Gastroesophageal sphincter (tissue), 4 donors: ENCODE measurements around the gene KAZN. TPM values are rescaled to one million over a fixed set of nuclear protein-coding genes. Genes with fewer than 3 reads are reported as not detected.

ENCODE experiments used
- ATAC-seq: fragments of 150-250 bp; one replicate; pipeline ENCODE4 v1.9.1; 2016; ENCODE audit warnings: mild to moderate bottlenecking, moderate library complexity
- H3K27ac ChIP-seq, 4 donors: fragments of 200-600 bp; sonication (generic) in 3 of 4; 1 replicate in 3 of 4; 2 replicates in 1 of 4; pipeline ENCODE4 v1.5.1; 2016 to 2019
- H3K27me3 ChIP-seq: fragments of 200-600 bp; sonication (generic); one replicate; pipeline ENCODE4 v1.5.1; 2019
- H3K36me3 ChIP-seq, 2 donors: fragments of 200-600 bp; sonication (generic); one replicate each; pipeline ENCODE4 v1.5.1; 2019; ENCODE audit warnings: control low read depth in 1 of 2
- H3K4me1 ChIP-seq, 3 donors: fragments of 200-600 bp; sonication (generic); 1 replicate in 2 of 3; 2 replicates in 1 of 3; pipeline ENCODE4 v1.5.1; 2016 to 2019; ENCODE audit warnings: control low read depth in 2 of 3
- H3K4me3 ChIP-seq, 2 donors: fragments of 200-600 bp; sonication (generic); one replicate each; pipeline ENCODE4 v1.5.1; 2019; ENCODE audit warnings: mild to moderate bottlenecking in 1 of 2, moderate library complexity in 1 of 2
- H3K9me3 ChIP-seq, 3 donors: fragments of 200-600 bp; sonication (generic); one replicate each; pipeline ENCODE4 v1.5.1; 2017 to 2019; ENCODE audit warnings: control low read depth in 2 of 3
- EP300 ChIP-seq: sonication (generic); formaldehyde crosslinking; IDR thresholded peaks from one replicate; pipeline ENCODE4 v1.6.1; 2017; ENCODE audit warnings: antibody characterized with exemption, mild to moderate bottlenecking
- POLR2A ChIP-seq, 2 donors: fragments of 450-650 bp; IDR thresholded peaks; one replicate each; pipeline ENCODE4 v1.6.1; 2017; ENCODE audit warnings: antibody characterized with exemption in 2 of 2, mild to moderate bottlenecking in 2 of 2, moderate library complexity in 1 of 2
- POLR2AphosphoS5 ChIP-seq: sonication (generic); formaldehyde crosslinking; IDR thresholded peaks from one replicate; pipeline ENCODE4 v1.6.1; 2017; ENCODE audit warnings: antibody characterized with exemption
- WGBS, 2 donors: methylation state at CpG; one replicate each; pipeline ENCODE4 v1.1.5; 2018; ENCODE audit warnings: low coverage in 1 of 2; 5-methylcytosine and 5-hydroxymethylcytosine counted together
- total RNA-seq, 4 donors: library from RNA; depleted of rRNA; stranded (reverse); fragments of >200 nt; gene quantifications; one replicate each; pipeline ENCODE4 v1.1.0, GENCODE V29; 2016
- TF ChIP-seq, protein P1 (sequence below), 4 experiments: fragments of 200-600 bp in 2 of 4; fragments of 450-650 bp in 2 of 4; sonication (generic) in 1 of 4; IDR thresholded peaks; one replicate each; pipeline ENCODE4 v1.5.1; 2017 to 2019; ENCODE audit warnings: antibody characterized with exemption in 4 of 4, mild to moderate bottlenecking in 2 of 4, moderate library complexity in 2 of 4

Gene KAZN
- total RNA-seq, 4 donors from 2014 or later: 6.5 to 16.6 (median 11.5) TPM

GRCh38 chr1:15100880-15101760 is 502.6 kb downstream of the KAZN start:
- H3K9me3 ChIP-seq: peaks cover 0 to 18% (median 0%) of the 10 kb centered on the region in 3 donors
- WGBS, 2 donors: 49 to 67% methylated on average over 3 to 10 of the region's 21 CpGs

GRCh38 chr1:15101801-15102200 is 503.3 kb downstream of the KAZN start:
- no peaks in the 10 kb centered on the region for H3K4me1 ChIP-seq
- no peak for ATAC-seq
- WGBS, 2 donors: 61 to 75% methylated on average over 2 to 4 of the region's 4 CpGs
- no peaks in the 10 kb centered on the region for H3K36me3 ChIP-seq
- H3K27ac ChIP-seq: no peak overlapping the region
- H3K4me3 ChIP-seq: no peak overlapping the region
- H3K9me3 ChIP-seq: peaks cover 0 to 18% (median 0%) of the 10 kb centered on the region in 3 donors
- H3K27me3 ChIP-seq: peaks cover 59% of the 10 kb centered on the region
- TF ChIP-seq POLR2AphosphoS5 (no peak), EP300 (no peak)

More at GRCh38 chr1:15100880-15101760, 502.6 kb downstream of the KAZN start:
- no peaks in the 10 kb centered on the region for H3K36me3 ChIP-seq
- H3K4me3 ChIP-seq: no peak overlapping the region
- no peak for TF ChIP-seq EP300
- TF ChIP-seq POLR2AphosphoS5: no peak
- TF ChIP-seq, protein P1, sequence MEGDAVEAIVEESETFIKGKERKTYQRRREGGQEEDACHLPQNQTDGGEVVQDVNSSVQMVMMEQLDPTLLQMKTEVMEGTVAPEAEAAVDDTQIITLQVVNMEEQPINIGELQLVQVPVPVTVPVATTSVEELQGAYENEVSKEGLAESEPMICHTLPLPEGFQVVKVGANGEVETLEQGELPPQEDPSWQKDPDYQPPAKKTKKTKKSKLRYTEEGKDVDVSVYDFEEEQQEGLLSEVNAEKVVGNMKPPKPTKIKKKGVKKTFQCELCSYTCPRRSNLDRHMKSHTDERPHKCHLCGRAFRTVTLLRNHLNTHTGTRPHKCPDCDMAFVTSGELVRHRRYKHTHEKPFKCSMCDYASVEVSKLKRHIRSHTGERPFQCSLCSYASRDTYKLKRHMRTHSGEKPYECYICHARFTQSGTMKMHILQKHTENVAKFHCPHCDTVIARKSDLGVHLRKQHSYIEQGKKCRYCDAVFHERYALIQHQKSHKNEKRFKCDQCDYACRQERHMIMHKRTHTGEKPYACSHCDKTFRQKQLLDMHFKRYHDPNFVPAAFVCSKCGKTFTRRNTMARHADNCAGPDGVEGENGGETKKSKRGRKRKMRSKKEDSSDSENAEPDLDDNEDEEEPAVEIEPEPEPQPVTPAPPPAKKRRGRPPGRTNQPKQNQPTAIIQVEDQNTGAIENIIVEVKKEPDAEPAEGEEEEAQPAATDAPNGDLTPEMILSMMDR (IDR thresholded peaks at IDR 0.05): no peak
- no peak for TF ChIP-seq POLR2A (IDR thresholded peaks at IDR 0.05)
- H3K4me1 ChIP-seq: no peaks in the 10 kb centered on the region
- peaks cover 52% of the 10 kb centered on the region for H3K27me3 ChIP-seq
- no peak overlapping the region for H3K27ac ChIP-seq
- ATAC-seq: no peak

DNA sequence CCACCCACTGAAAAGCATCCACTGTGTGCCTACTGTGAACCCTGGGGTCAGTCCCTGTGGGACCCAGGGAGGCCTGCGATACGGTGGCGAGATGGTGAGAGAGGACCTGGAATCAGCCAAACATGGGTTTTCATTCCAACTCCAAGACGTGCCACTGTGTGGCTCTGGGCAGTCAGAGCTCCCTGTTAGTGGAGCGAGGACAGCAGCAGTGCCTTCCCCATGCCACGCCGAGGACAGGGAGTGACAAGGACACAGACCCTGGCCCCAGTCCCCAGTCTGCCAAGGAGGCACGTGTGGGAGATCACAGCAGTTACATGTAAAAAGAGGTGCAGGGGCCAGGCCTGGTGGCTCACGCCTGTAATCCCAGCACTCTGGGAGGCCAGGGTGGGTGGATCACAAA is 504.2 kb downstream of the KAZN start:
- TF ChIP-seq POLR2A (IDR thresholded peaks at IDR 0.05) (no peak), POLR2AphosphoS5 (no peak), EP300 (no peak)
- TF ChIP-seq, protein P1 (IDR thresholded peaks at IDR 0.05): no peak
- WGBS, 2 donors: 90% methylated on average over 2 of the region's 9 CpGs; no CpG with 5 or more reads in 1 of the 2 donors
- ATAC-seq: no peak

DNA sequence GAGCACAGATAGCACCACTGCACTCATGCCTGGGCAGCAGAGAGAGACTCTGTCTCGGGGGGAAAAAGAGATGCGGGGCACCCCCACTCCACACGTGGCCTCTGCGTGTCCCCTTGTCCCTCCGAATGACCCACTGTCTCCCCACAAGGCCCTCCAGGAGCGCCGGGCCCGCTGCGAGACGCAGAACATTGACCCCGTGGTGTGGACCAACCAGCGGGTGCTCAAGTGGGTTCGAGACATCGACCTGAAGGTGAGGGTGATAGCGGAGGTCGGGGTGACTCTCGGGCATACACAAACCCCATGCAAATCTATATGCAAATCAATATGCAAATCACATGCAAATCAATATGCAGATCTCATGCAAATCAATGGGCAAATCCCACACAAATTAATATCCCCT is 504.7 kb downstream of the KAZN start:
- H3K27ac ChIP-seq: no peak overlapping the region
- no peak for ATAC-seq
- no peaks in the 10 kb centered on the region for H3K4me1 ChIP-seq
- TF ChIP-seq POLR2AphosphoS5: no peak
- TF ChIP-seq, protein P1 (IDR thresholded peaks at IDR 0.05): no peak
- TF ChIP-seq POLR2A (IDR thresholded peaks at IDR 0.05): no peak
- no peak for TF ChIP-seq EP300
- peaks cover 63% of the 10 kb centered on the region for H3K27me3 ChIP-seq
- H3K9me3 ChIP-seq: peaks cover 0 to 18% (median 0%) of the 10 kb centered on the region in 3 donors
- no peaks in the 10 kb centered on the region for H3K36me3 ChIP-seq
- 89 to 94% methylated on average over 3 to 6 of the region's 17 CpGs for WGBS, 2 donors
- no peak overlapping the region for H3K4me3 ChIP-seq

More for the DNA sequence above, 504.2 kb downstream of the KAZN start:
- Histone ChIP-seq H3K27me3 (peaks cover 63% of the 10 kb centered on the region), H3K36me3 (no peaks in the 10 kb centered on the region), H3K27ac (no peak overlapping the region), H3K4me3 (no peak overlapping the region), H3K4me1 (no peaks in the 10 kb centered on the region), H3K9me3 (peaks cover 0 to 18% (median 0%) of the 10 kb centered on the region in 3 donors)

- Histone ChIP-seq H3K27me3 (peaks cover 63% of the 10 kb centered on the region), H3K9me3 (peaks cover 0 to 18% (median 0%) of the 10 kb centered on the region in 3 donors), H3K27ac (no peak overlapping the region), H3K4me1 (no peaks in the 10 kb centered on the region), H3K4me3 (no peak overlapping the region), H3K36me3 (no peaks in the 10 kb centered on the region)
- 20% methylated on average over 1 of the region's 10 CpGs; no CpG with 5 or more reads in 1 of the 2 donors for WGBS, 2 donors
- TF ChIP-seq POLR2A (IDR thresholded peaks at IDR 0.05): no peak
- no peak for TF ChIP-seq POLR2AphosphoS5
- TF ChIP-seq, protein P1 (IDR thresholded peaks at IDR 0.05): no peak
- no peak for TF ChIP-seq EP300
- ATAC-seq: no peak
Measured at GRCh38 chr1:15103906-15104305, 505.4 kb downstream of the KAZN start.
